GM19240 (cell line): Measurements from ENCODE around the gene APOL4.
"Not testable (repeated sequence)": the region's sequence is repeated elsewhere in the genome, so short reads cannot be mapped to it uniquely, and the experiment has no call there.

ENCODE experiments used
- DNase-seq: peaks from one replicate; pipeline ENCODE4 v3.0.0; 2011; ENCODE audit warnings: low spot score; ENCODE audit not compliant: insufficient read length

APOL4 gene

GRCh38 chr22:36201630-36202319 is at the start of gene APOL4:
TSS of gene APOL4 (minus strand) at chr22:36201809. CDS start at chr22:36201734, 75 bp downstream.
- no peak for DNase-seq

- DNase-seq: not testable (repeated sequence)
Observed at GRCh38 chr22:36250292-36250960, 48.8 kb upstream of the APOL4 start.

GRCh38 chr22:36249160-36249559 is 47.6 kb upstream of the APOL4 start:
- DNase-seq: no peak

GRCh38 chr22:36247955-36248354 is 46.3 kb upstream of the APOL4 start:
- DNase-seq: no peak

GRCh38 chr22:36246718-36247117 is 45.1 kb upstream of the APOL4 start:
- no peak for DNase-seq

GRCh38 chr22:36245805-36246356 is 44.3 kb upstream of the APOL4 start:
- DNase-seq: no peak

- no peak for DNase-seq
Observed at GRCh38 chr22:36244522-36245391, 43.1 kb upstream of the APOL4 start.

- no peak for DNase-seq
Observed at GRCh38 chr22:36243986-36244385, 42.4 kb upstream of the APOL4 start.

- peak; percentile 89 for DNase-seq
Observed at GRCh38 chr22:36239401-36240171, 38.0 kb upstream of the APOL4 start, which contains the start of gene APOL2. TSS of gene APOL2 (minus strand) at chr22:36239527. CDS start at chr22:36233162, 6,365 bp downstream.

GRCh38 chr22:36239150-36239400 is 37.5 kb upstream of the APOL4 start:
- DNase-seq: no peak

- no peak for DNase-seq
Observed at GRCh38 chr22:36238373-36239149, 37.0 kb upstream of the APOL4 start.

- DNase-seq: no peak
Observed at GRCh38 chr22:36237462-36238372, 36.1 kb upstream of the APOL4 start.

GRCh38 chr22:36236388-36237319 is 35.0 kb upstream of the APOL4 start:
- no peak for DNase-seq

- no peak for DNase-seq
Observed at GRCh38 chr22:36235585-36235984, 34.0 kb upstream of the APOL4 start.

GRCh38 chr22:36234919-36235318 is 33.3 kb upstream of the APOL4 start:
- no peak for DNase-seq

- DNase-seq: no peak
Observed at GRCh38 chr22:36234213-36234612, 32.6 kb upstream of the APOL4 start.

GRCh38 chr22:36233796-36234195 is 32.2 kb upstream of the APOL4 start:
- DNase-seq: no peak

GRCh38 chr22:36232715-36233401 is 31.2 kb upstream of the APOL4 start:
- DNase-seq: no peak
